OCI-LY7 (cell line): ENCODE data around the gene TAB3. TPM values are rescaled to one million over a fixed set of nuclear protein-coding genes. Genes with fewer than 3 reads are reported as not detected.

ENCODE experiments used
- BruUV-seq: library from RNA; stranded (reverse); fragments of 400-500 nt; replicated peaks from 2 replicates; lab custom pipeline; 2021; lab: Mats Ljungman, UMichigan
- CTCF ChIA-PET: fragments of 300-600 bp; sonication (Branson Sonifier 250); formaldehyde crosslinking; loops from one replicate; lab custom pipeline; 2022; ENCODE audit warnings: antibody characterized with exemption; ENCODE audit not compliant: unreplicated experiment; lab: Charles Lee
- POLR2A ChIA-PET: fragments of 300-600 bp; sonication (Branson Sonifier 250); formaldehyde crosslinking; loops from one replicate; lab custom pipeline; 2022; ENCODE audit warnings: antibody characterized with exemption; lab: Charles Lee
- DNase-seq: peaks from one replicate; pipeline ENCODE4 v3.0.0-alpha.2; 2015; ENCODE audit warnings: low spot score
- H2AFZ ChIP-seq: fragments of 200-600 bp; sonication (generic), shearing (Covaris generic); 2 replicates; pipeline ENCODE4 v1.6.1; 2014; ENCODE audit warnings: mild to moderate bottlenecking, antibody characterized with exemption, low read length, moderate library complexity
- H3K27ac ChIP-seq: fragments of 200-600 bp; sonication (generic); 2 replicates; pipeline ENCODE4 v1.5.1; 2014; ENCODE audit warnings: mixed run types, low read depth, mild to moderate bottlenecking, moderate library complexity, low read length, inconsistent platforms; ENCODE audit not compliant: poor library complexity, severe bottlenecking
- H3K36me3 ChIP-seq: fragments of 200-600 bp; sonication (generic); 2 replicates; pipeline ENCODE4 v1.6.1; 2014; ENCODE audit warnings: mild to moderate bottlenecking, antibody characterized with exemption, low read length, moderate library complexity, mixed read lengths; ENCODE audit not compliant: insufficient read depth
- H3K4me1 ChIP-seq: fragments of 200-600 bp; sonication (generic); 2 replicates; pipeline ENCODE4 v1.5.1; 2014; ENCODE audit warnings: mild to moderate bottlenecking, low read length; ENCODE audit not compliant: insufficient read depth, poor library complexity, severe bottlenecking
- H3K4me2 ChIP-seq: fragments of 200-600 bp; sonication (generic); 2 replicates; pipeline ENCODE4 v1.6.1; 2014; ENCODE audit warnings: mild to moderate bottlenecking, low read length
- H3K4me3 ChIP-seq: fragments of 200-600 bp; sonication (generic); 2 replicates; pipeline ENCODE4 v1.5.1; 2014; ENCODE audit warnings: mild to moderate bottlenecking, low read depth, low read length; ENCODE audit not compliant: poor library complexity, severe bottlenecking
- H3K79me2 ChIP-seq: fragments of 200-600 bp; sonication (generic); 2 replicates; pipeline ENCODE4 v1.6.1; 2016; ENCODE audit warnings: low read depth, mild to moderate bottlenecking, low read length, moderate library complexity, mixed read lengths; ENCODE audit not compliant: insufficient read depth
- H3K9me2 ChIP-seq: fragments of 200-600 bp; sonication (generic); 2 replicates; pipeline ENCODE4 v1.6.1; 2016; ENCODE audit warnings: mild to moderate bottlenecking, low read length, mixed read lengths; ENCODE audit not compliant: insufficient read depth
- H3K9me3 ChIP-seq: fragments of 200-600 bp; sonication (generic); 2 replicates; pipeline ENCODE4 v1.6.1; 2014; ENCODE audit warnings: mild to moderate bottlenecking, mixed run types, low read length, mixed read lengths
- H4K20me1 ChIP-seq: fragments of 200-600 bp; sonication (generic); 2 replicates; pipeline ENCODE4 v1.6.1; 2014; ENCODE audit warnings: mild to moderate bottlenecking, antibody characterized with exemption, low read length, moderate library complexity, mixed read lengths; ENCODE audit not compliant: insufficient read depth
- CTCF ChIP-seq: fragments of 200-600 bp; sonication (generic); conservative IDR thresholded peaks from 2 replicates; pipeline ENCODE4 v1.5.1; 2014; ENCODE audit warnings: mild to moderate bottlenecking, antibody characterized with exemption, low read length, moderate library complexity, mixed read lengths
- EZH2phosphoT487 ChIP-seq: fragments of 200-600 bp; sonication (generic); IDR thresholded peaks from 2 replicates; pipeline ENCODE4 v1.6.1; 2018; ENCODE audit warnings: low read depth, borderline replicate concordance, mild to moderate bottlenecking, mixed run types, antibody characterized with exemption, low read length, moderate library complexity, mixed read lengths
- intact Hi-C: fragments of 100-400 bp; cut with micrococcal nuclease; formaldehyde crosslinking; loops from one replicate; pipeline ENCODE4 v1.10.0; 2022; ENCODE audit not compliant: unreplicated experiment
- total RNA-seq, 2 experiments: library from RNA; depleted of rRNA in 1 of 2; stranded (reverse); fragments of >200 nt in 1 of 2; shearing (Covaris generic) in 1 of 2; gene quantifications; 2 replicates each; pipeline ENCODE4 v1.2.3, GENCODE V29; 2014 to 2022

The TAB3 gene
- total RNA-seq, 2 experiments from 2014 or later = 13.8 to 14.6 TPM

- H3K4me1 ChIP-seq = peaks cover 1% of the 10 kb centered on the region
- intact Hi-C loops = no loop called here
- DNase-seq = no peak
- no peak for TF ChIP-seq CTCF
- TF ChIP-seq EZH2phosphoT487 = no peak
- no peak overlapping the region for H2AFZ ChIP-seq
- H4K20me1 ChIP-seq = no peaks in the 10 kb centered on the region
- H3K36me3 ChIP-seq = no peaks in the 10 kb centered on the region
- no TSS peak for BruUV-seq
- CTCF ChIA-PET = no interaction called here
- POLR2A ChIA-PET = interaction anchor here (0.7 to 1.1 kb wide), 2 partner anchors 22 to 38 kb away, joined by 3 read pairs; no protein-coding TSS in a partner anchor
- no peaks in the 10 kb centered on the region for H3K9me3 ChIP-seq
- H3K9me2 ChIP-seq = no peaks in the 10 kb centered on the region
- H3K27ac ChIP-seq = no peak overlapping the region
- H3K4me2 ChIP-seq = no peak overlapping the region
- no peak overlapping the region for H3K4me3 ChIP-seq
- peaks cover 5% of the 10 kb centered on the region; the same call in 1 of the 2 replicates for H3K79me2 ChIP-seq
Measured at GRCh38 chrX:30893206-30893605, 4.2 kb upstream of the TAB3 start.

DNA sequence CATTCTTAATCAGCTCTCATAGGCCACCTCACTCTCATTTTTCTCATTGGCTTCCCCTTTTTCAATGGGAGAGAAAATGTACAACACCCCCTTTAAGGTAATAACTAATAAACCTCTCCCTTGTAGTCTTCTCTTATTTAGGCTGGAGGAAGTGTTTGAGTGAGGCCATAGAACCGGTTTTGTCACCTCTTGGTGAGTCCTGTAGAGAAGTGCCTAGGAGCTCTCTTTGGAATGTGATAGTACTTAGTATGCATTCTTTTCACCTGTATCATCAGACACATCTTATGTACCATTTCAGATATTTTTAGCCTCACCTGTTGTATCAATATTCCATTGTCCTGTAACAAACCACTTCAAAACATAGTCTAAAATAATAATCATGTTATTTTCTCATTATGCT lies 3.5 kb upstream of the TAB3 start:
- no peak overlapping the region for H3K4me2 ChIP-seq
- no peak for TF ChIP-seq CTCF
- no peak for TF ChIP-seq EZH2phosphoT487

DNA sequence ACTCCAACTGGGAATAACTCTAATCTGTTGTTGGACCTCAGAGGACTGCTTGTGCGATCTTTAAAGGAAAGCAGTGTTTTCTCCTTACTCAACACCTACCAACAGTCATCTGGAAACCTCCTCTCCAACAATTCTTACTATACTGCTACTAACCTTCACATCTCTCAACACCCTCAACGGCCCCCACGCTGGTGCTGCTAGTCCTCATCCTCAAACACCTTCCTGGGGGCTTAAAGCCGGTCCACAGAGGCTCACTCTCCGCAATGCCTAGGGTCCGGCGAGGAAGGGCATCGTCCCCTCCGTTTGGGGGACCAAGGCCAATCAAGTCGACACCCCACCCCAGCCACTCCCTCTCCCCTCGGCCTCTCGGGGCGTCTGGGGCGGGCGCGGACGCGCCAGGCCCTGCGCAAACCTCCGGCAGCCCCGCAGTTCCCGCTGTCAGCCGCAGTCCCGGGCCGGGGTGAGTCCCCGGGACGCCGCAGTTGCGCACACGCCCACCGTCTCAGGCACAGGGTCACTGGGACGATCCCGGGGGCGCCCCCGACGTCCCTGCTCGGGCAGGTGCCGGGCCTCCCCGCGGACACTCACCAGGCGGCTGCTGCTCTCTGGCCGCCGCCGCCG lies 418 bp downstream of the TAB3 start:
- peak overlapping the region; percentile 28 for H3K27ac ChIP-seq
- DNase-seq = no peak
- BruUV-seq = no TSS peak
- ChIA-PET CTCF (no interaction called here), POLR2A (interaction anchor here (1.0 kb wide), 1 partner anchor 77 kb away, joined by 4 read pairs; no protein-coding TSS in a partner anchor)
- H4K20me1 ChIP-seq = no peaks in the 10 kb centered on the region
- H3K4me1 ChIP-seq = peaks cover 11% of the 10 kb centered on the region
- intact Hi-C loops = loop anchor here (5.0 kb wide), 3 partner anchors 66 to 236 kb away; partner anchors contain the start of gene GK
- H2AFZ ChIP-seq = peak overlapping the region; percentile 61
- peaks cover 9% of the 10 kb centered on the region; the same call in 1 of the 2 replicates for H3K79me2 ChIP-seq
- TF ChIP-seq CTCF (no peak), EZH2phosphoT487 (no peak)
- peak overlapping the region; percentile 95 for H3K4me3 ChIP-seq
- H3K36me3 ChIP-seq = no peaks in the 10 kb centered on the region
- no peaks in the 10 kb centered on the region for H3K9me2 ChIP-seq
- H3K4me2 ChIP-seq = peak overlapping the region; percentile 91
- no peaks in the 10 kb centered on the region for H3K9me3 ChIP-seq

More for the DNA sequence above, 3.5 kb upstream of the TAB3 start:
- CTCF ChIA-PET = no interaction called here
- Histone ChIP-seq H2AFZ (no peak overlapping the region), H3K27ac (no peak overlapping the region), H3K36me3 (no peaks in the 10 kb centered on the region), H3K4me3 (no peak overlapping the region), H3K9me2 (no peaks in the 10 kb centered on the region), H3K9me3 (no peaks in the 10 kb centered on the region), H3K4me1 (peaks cover 7% of the 10 kb centered on the region), H3K79me2 (peaks cover 9% of the 10 kb centered on the region; the same call in 1 of the 2 replicates), H4K20me1 (no peaks in the 10 kb centered on the region)
- intact Hi-C loops = no loop called here
- POLR2A ChIA-PET = no interaction called here
- DNase-seq = no peak
- no TSS peak for BruUV-seq
